KMS-11 (cell line): ENCODE data around the gene KRTAP15-1.

ENCODE experiments used
- H2AFZ ChIP-seq: fragments of 200-600 bp; sonication (generic); 2 replicates; pipeline ENCODE4 v1.6.1; 2016; ENCODE audit warnings: antibody characterized with exemption, mixed run types, low read depth
- H3K27ac ChIP-seq: fragments of 200-600 bp; sonication (generic); 2 replicates; pipeline ENCODE4 v1.6.1; 2016; ENCODE audit warnings: mild to moderate bottlenecking, mixed run types
- H3K27me3 ChIP-seq: fragments of 200-600 bp; sonication (generic); 2 replicates; pipeline ENCODE4 v1.6.1; 2017; ENCODE audit warnings: mild to moderate bottlenecking, low read depth, mixed run types, moderate library complexity; ENCODE audit not compliant: insufficient read depth
- H3K36me3 ChIP-seq: fragments of 200-600 bp; sonication (generic); 2 replicates; pipeline ENCODE4 v1.6.1; 2017; ENCODE audit warnings: mild to moderate bottlenecking, mixed run types; ENCODE audit not compliant: insufficient read depth
- H3K4me1 ChIP-seq: fragments of 200-600 bp; sonication (generic); 2 replicates; pipeline ENCODE4 v1.6.1; 2016; ENCODE audit warnings: mild to moderate bottlenecking, low read depth, mixed run types; ENCODE audit not compliant: poor library complexity, severe bottlenecking
- H3K4me2 ChIP-seq: fragments of 200-600 bp; sonication (generic); 2 replicates; pipeline ENCODE4 v1.7.0; 2016; ENCODE audit warnings: mild to moderate bottlenecking, mixed run types
- H3K4me3 ChIP-seq: fragments of 200-600 bp; sonication (generic); IDR thresholded peaks from 2 replicates; pipeline ENCODE4 v1.6.1; 2017; ENCODE audit warnings: low read depth, low read length, mixed read lengths; ENCODE audit not compliant: insufficient read depth
- H3K79me2 ChIP-seq: fragments of 200-600 bp; sonication (generic); 2 replicates; pipeline ENCODE4 v1.6.1; 2016; ENCODE audit warnings: low read depth, mixed run types; ENCODE audit not compliant: insufficient read depth
- H3K9ac ChIP-seq: fragments of 200-600 bp; sonication (generic); 2 replicates; pipeline ENCODE4 v1.6.1; 2016; ENCODE audit warnings: mild to moderate bottlenecking, mixed run types
- H4K20me1 ChIP-seq: fragments of 200-600 bp; sonication (generic); 2 replicates; pipeline ENCODE4 v1.6.1; 2016; ENCODE audit warnings: mild to moderate bottlenecking, mixed run types; ENCODE audit not compliant: insufficient read depth
- CTCF ChIP-seq: fragments of 200-600 bp; sonication (generic); conservative IDR thresholded peaks from 2 replicates; pipeline ENCODE4 v1.6.1; 2017; ENCODE audit warnings: low read depth, mild to moderate bottlenecking, antibody characterized with exemption, low read length, moderate library complexity, mixed read lengths

Gene KRTAP15-1

GRCh38 chr21:30415993-30416392, 24.1 kb upstream of the KRTAP15-1 start:
- no peaks in the 10 kb centered on the region for H3K36me3 ChIP-seq
- TF ChIP-seq CTCF: no peak
- H4K20me1 ChIP-seq: no peaks in the 10 kb centered on the region

DNA sequence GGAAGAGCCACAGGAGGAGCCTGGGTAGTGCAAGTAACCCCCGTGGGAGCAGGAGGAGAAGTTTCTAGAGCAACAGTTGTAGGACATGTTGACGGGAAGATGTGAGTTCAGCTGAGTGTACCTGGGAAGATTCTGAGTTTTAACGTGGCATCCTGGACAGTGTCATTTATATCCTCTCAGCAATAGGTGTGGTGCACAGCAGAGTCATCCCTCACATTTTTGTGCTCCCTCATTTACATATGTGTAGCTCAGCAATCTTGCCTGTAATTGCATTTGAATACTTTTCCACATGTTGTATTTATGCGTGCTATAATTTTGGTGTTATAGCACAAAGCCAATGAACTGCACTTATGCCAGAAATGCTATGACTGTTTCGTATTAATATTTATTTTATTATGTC, 14.2 kb upstream of the KRTAP15-1 start, which contains the start of gene KRTAP13-3:
Gene KRTAP13-3, minus strand, starts transcription at position 101 of the 400 bp plus-strand sequence. Its CDS starts 14 bp downstream, at position 87.
- H3K79me2 ChIP-seq: no peaks in the 10 kb centered on the region
- no peaks in the 10 kb centered on the region for H4K20me1 ChIP-seq
- H3K9ac ChIP-seq: no peak within 1 kb of the TSS
- no peaks in the 10 kb centered on the region for H3K4me1 ChIP-seq
- no peak within 1 kb of the TSS for H3K4me2 ChIP-seq
- no peak for TF ChIP-seq CTCF
- no peak within 1 kb of the TSS for H3K27ac ChIP-seq
- no peak within 1 kb of the TSS for H2AFZ ChIP-seq
- H3K27me3 ChIP-seq: no peaks in the 10 kb centered on the region
- no peak within 1 kb of the TSS for H3K4me3 ChIP-seq
- H3K36me3 ChIP-seq: no peaks in the 10 kb centered on the region

More at GRCh38 chr21:30415993-30416392, 24.1 kb upstream of the KRTAP15-1 start:
- Histone ChIP-seq H3K4me2 (no peak overlapping the region), H3K27ac (no peak overlapping the region), H3K9ac (no peak overlapping the region), H3K4me1 (no peaks in the 10 kb centered on the region), H2AFZ (no peak overlapping the region), H3K4me3 (no peak overlapping the region), H3K79me2 (no peaks in the 10 kb centered on the region), H3K27me3 (no peaks in the 10 kb centered on the region)

GRCh38 chr21:30426731-30427130, 13.3 kb upstream of the KRTAP15-1 start:
- Histone ChIP-seq H2AFZ (no peak overlapping the region), H3K36me3 (no peaks in the 10 kb centered on the region), H3K27ac (no peak overlapping the region), H3K4me1 (no peaks in the 10 kb centered on the region), H3K4me2 (no peak overlapping the region), H3K9ac (no peak overlapping the region), H3K79me2 (no peaks in the 10 kb centered on the region), H4K20me1 (no peaks in the 10 kb centered on the region), H3K4me3 (no peak overlapping the region), H3K27me3 (no peaks in the 10 kb centered on the region)
- no peak for TF ChIP-seq CTCF

DNA sequence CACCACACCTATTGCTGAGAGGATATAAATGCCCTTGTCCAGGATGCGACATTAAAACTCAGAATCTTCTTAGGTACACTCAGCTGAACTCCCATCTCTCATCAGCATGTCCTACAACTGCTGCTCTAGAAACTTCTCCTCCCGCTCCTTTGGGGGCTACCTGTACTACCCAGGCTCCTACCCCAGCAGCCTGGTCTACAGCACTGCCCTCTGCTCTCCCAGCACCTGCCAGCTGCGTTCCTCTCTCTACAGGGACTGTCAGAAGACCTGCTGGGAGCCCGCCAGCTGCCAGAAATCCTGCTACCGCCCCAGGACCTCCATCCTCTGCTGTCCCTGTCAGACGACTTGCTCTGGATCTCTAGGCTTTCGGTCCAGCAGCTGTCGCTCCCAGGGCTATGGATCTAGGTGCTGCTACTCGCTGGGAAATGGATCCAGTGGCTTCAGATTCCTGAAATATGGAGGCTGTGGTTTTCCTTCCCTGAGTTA, 9.9 kb upstream of the KRTAP15-1 start, which contains the start of gene KRTAP13-4:
Gene KRTAP13-4, plus strand, starts transcription at position 51 of the 486 bp plus-strand sequence. Its CDS starts 56 bp downstream, at position 107.
- Histone ChIP-seq H4K20me1 (no peaks in the 10 kb centered on the region), H2AFZ (no peak within 1 kb of the TSS), H3K36me3 (no peaks in the 10 kb centered on the region), H3K9ac (no peak within 1 kb of the TSS), H3K4me1 (no peaks in the 10 kb centered on the region), H3K27ac (no peak within 1 kb of the TSS), H3K4me2 (no peak within 1 kb of the TSS), H3K27me3 (no peaks in the 10 kb centered on the region), H3K4me3 (no peak within 1 kb of the TSS), H3K79me2 (no peaks in the 10 kb centered on the region)
- no peak for TF ChIP-seq CTCF
